C1 segment of cervical spinal cord (tissue), 14 donors: ENCODE measurements around the gene OSGEP.

ENCODE experiments used
- DNase-seq, 14 donors: peaks; one replicate each; lab custom pipeline; 2025; lab: John Stamatoyannopoulos, UW

Gene OSGEP

DNA sequence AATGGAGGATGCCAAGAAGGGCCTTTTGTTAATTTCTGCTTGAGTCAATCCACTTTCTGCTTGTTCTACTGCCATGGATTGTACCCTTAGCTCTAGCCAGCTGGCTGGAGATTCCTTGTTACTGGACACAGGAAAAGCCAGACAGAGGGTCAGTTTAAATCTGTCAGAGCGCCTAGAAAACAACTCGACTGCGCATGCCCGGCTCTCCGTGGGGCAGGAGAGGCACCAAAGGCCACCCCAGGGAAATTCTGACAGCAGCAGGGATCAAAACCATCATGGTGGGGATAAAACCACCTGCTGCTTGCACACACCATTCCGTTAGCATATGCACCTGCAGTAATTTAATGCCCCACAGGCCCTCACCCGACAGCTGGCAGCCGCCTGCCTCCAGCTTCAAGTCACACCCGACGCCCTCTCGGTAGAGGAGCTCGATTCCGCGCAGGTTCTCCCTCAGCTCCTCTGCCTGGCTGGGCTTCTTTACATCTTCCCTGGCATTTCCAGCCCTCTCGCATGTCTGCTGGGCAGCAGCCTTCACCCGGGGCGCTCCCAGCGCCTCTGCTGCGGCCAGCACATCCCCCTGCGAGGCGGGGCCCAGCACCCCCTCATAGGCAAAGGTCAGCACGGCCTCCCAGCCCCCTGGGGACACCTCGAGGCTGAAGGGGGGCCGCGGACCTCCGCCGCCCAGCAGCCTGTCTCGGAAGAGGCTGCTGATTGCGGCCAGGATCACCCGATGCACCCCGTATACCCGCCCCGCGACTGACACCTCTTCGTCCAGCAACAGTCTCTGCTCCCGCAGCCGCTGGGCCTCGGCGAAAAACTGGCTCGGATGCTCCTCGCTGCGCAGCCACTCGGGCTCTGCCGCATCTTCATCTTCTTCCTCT, 19.7 kb downstream of the OSGEP start:
- peak; percentile 14 to 99 (median 70) for DNase-seq

DNA sequence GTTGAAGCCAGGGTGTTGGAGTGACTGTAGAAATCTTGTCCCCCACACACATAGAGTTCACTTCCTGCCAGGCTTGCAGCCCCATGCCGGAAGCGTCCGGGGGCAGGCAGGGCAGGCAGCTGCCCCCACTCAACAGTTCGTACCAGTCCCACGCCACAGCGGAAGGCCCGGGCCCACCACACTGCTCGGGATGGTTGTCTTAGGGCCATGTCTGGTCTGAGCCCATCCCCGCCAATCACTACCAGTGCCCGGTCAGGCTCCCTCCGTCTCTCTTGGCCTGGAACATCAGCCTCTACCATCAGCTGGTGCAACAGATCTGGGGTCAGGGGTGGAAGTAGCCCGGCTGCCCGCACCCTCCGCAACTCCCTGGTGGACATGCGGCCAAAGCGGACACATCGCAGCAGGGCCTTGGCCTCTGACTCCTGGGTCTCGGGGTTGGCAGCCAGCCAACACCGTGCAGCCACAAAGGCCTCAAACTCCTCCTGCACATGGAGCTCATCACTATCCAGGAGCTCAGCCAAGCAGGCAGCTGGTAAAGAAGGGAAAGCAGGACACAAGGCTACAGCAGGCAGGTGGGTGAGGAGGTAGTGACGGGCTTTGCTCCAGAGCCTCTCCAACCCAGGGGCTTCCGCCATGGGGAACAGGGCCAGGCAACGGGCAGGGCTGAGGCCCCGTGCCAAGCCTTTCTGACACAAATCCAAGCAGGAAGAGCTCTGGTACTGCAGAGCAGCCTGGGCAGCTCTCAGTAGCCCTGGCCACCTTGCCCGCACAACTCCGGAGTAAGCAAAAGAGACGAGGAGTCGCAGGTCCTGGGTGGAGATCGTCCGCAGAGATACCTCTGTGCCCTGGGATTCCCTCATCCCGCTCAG, 24.6 kb downstream of the OSGEP start:
- DNase-seq: peak in 10 of 14 donors; percentile 4 to 99 (median 33)

DNA sequence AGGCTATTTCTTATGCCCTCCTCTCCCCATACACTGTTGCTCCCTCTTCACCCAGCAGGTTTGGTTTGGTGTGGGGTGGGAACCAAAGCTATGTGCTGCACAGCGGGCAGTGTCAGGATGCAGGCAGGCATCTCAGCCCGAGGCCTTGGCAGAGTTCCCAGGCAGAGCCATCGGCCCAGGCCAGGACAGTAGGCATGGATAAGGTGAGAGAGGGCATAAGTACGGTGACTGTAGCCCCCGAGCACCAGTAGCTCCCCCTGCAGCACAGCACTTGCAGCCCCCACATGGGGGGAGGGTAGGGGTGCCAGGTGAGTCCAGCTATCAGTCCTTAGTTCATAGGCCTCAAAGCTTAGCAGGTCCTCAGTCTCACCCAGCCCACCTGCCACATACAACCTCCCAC, 25.8 kb downstream of the OSGEP start:
- DNase-seq: peak in 3 of 14 donors; percentile 5 to 52 (median 28)

DNA sequence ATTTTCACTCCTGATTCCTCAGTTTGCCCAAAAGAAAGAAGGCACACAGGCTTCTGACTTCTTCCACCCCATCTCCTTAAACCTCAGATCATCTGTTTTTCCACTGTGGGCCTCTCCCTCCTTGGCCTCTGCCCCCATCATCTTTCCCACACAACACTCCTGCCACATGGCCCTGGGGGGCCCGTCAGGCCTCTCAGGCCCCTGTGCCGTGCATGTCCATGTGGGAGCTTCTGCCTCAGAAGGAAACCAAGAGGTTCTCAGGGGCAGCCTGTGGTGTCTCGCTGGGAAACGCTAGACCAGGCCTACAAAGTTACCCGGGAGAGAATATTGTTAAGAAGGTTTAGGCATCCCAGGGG, 26.6 kb downstream of the OSGEP start:
- no peak for DNase-seq

DNA sequence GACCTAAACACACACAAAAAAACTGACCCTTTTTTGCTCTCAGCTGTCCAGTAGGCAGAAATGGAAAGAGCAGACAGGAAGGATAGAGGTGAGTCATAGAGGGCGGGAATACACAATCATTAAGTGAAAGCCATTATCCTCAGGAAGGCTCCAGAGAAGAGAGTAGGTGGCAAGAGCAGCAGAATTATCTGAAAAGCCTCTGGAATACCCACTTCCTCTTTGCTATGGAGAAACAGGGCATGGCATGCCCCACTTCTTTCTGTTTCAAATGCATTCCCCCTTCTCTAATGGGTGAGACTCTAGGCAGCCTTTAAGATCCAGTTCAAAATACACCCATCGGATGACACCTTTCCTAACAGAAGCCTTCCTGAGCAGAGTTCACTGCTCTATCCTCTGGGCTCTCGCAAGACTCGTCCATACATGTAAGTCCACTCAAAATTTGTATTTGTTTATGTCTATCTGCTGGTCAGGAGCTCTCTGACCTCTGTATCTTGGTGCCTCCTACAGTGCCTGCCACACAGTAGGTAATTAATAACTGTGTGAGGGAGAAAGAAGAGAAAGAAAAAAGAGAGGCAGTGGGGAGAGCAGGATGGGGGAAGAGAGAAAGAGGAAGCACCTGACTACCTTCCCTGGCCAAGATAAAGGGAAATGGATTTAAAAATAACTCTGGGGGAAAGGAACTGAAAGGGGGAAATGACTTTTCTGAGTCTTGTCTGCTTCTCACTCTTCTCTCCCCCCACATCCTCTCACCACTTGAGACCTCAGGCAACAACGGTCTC, 27.2 kb downstream of the OSGEP start:
- peak in 1 of 14 donors; percentile 14 for DNase-seq

DNA sequence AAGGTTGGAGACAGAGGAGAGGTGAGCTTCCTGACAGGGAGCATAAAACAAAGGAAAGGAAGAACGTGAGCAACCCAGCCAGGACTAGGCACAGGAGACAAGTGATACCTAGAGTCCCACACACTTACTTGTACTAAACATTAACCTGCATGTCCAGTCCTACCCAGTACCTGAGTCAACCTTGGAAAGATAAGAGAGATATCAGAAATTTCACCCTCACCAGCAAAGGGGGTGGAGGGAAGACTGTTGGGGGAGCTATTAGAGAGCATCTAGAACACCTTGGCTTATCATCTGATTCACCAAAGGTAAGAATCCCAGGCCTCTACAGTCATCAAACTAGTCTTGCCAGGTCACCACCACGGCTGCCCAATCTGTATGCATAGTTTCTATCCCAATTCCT, 29.8 kb downstream of the OSGEP start:
- DNase-seq: no peak

DNA sequence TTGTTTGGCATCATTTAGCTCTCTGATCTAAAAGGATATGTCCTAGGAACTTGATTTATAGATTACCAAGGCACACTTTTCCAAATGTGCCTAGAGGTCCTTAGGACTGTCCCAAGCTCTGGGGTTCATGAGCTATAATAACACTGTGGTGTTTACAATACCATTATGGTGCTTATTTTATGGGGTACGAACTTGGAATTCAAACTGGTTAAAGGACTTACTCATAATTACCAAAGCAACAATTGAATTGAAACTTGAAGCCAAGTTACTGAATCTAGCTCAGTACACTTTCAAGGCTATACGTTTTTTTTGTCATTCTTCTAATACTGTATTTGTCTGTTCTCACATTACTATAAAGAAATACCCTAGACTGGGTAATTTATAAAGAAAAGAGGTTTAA, 31.7 kb downstream of the OSGEP start:
- no peak for DNase-seq

DNA sequence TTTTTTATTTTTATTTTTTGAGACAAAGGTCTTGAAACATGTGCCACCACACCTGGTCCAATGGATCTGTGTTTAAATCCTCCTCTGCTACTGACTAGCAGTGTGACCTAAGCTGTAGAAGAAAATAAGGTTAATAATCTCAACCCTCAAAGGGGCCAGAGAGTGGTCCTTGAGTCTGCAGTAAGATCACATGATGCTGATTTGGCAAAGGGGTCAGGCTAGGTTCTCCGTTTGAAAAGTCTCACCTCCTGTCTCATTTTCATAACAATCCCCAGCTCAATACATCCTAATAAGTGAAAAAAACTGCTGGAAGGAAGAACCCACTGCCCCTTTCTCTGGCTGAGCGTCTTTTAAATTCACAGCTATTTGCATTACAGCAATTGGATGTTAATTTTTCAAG, 33.3 kb downstream of the OSGEP start:
- DNase-seq: no peak

DNA sequence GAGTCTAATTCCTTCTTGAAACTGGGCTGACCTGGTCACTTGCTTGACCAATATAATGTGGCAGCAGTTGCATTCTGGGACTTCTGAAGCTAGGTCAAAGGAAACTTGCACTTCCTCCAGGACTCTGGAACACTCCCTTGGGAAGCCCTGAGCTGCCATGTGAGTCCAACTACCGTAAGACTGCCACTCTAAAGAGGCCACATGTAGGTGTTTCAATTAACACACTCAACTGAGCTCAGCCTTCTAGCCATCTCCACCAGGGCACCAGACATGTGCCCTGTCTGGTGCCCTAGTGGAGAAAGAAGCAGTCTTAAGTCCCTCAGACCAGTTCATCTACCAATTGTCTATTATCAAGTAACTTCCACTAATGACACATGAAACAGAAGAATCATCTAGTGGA, 35.2 kb downstream of the OSGEP start:
- no peak for DNase-seq

DNA sequence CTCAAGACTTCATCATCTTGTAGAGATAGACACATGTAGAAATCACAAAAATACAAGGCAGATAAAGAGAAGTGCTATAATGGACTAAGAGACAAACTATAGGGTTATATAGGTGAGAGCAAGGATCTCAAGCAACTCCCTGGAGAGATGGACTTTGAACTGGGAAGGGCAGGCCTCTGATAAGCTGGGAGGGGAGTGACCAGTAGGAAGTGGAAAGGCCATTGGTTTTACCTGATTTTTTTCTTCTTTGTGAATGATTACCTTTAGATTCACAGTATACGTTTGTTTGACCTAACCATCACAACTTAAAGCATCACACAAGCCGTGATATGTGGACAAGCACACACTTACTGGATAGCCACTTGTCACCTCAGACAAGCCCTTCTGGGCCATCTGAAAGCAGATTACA, 36.1 kb downstream of the OSGEP start:
- DNase-seq: no peak

DNA sequence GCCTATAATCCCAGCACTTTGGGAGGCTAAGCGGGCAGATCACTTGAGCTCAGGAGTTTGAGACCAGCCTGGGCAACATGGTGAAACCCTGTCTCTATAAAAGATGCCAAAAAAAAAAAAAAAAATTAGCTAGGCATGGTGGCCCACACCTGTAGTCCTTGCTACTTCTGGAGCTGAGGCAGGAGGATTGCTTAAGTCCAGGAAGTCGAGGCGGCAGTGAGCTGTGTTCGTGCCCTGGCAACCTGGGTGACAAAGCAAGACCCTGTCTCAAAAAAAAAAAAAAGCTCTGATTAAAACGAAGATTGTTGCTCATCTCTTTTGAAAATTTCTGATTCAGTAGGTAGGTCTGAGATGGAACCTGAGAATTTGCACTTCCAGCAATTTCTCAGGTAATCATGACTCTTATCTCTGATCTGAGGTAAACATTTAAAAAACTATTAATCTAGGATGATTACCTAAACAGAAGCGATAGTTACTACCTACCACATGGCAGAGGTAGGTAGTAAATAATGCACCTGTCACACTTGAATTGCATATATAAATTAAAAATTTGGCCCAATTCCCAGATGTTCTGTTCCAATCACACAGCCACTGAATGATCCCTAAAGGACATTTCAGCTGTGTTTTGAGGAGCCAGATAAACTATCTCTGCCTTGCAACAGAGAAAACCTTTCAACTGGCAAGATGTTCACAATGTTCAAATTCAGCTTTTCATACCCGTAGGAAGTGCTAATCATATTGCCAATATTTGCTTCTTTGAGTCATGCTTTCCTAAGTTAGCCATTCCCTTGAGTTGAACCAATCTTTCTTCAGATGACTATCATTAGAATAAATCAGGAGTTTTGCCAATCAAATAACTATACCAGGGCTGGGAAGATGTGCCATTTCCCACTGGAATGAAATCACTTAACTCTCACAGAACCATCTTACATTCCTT, 37.1 kb downstream of the OSGEP start:
- no peak for DNase-seq

DNA sequence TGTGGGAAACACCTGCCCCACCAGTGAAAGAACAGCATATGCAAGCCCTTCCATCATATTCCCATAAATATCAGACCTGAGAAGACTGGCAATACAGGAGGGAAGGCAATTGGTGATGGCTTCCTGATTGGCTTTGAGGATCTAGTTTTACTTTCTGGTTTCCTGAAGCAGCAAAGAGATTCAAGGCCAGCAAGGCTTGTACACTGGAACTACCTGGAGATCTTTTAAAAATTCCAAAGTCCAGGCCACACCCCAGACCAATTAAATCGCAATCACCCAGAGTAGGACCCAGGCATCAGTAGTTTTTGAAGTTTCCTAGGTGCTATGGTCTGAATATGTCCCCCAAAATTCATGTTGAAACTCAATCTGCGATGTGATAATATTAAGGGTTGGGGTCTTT, 38.4 kb downstream of the OSGEP start:
- DNase-seq: no peak

DNA sequence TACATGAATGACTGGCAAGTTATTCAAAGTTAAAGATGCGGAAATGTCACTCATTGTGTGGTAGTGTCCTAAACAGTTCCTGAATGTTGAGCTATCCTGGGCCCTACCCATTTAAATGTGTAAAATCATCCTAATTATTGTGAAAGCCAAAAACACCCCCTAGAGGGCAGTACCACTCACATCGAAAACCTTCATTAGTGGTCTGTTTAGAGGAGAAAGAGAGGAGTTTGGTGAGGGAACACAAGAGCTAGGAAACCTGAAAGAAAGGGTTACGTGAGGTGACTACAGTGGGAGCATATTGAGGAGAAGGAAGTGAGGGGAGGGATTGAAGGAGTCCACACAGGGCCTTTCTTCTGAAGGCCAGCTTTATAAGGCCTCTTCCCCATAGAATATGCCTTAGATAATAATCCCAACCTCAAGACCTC, 38.8 kb downstream of the OSGEP start:
- DNase-seq: peak in 2 of 14 donors; percentile 36 to 53

DNA sequence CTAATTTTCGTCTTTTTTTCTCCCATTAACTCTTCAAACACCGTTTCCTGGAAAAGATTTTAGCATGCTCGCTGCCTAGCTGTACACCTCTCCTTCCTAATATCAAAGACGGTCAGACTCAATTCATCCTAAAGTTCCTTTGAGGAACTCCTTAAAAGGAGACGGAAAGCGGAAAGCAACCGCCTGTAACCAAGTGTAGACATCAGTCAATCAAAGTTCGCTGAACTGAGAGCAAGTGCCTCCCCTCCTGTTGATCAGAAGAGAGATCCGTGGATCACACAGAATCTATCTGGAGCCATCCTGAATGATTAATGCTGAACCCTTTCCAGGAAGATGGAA, 40.9 kb downstream of the OSGEP start:
- peak in 1 of 14 donors; percentile 12 for DNase-seq

DNA sequence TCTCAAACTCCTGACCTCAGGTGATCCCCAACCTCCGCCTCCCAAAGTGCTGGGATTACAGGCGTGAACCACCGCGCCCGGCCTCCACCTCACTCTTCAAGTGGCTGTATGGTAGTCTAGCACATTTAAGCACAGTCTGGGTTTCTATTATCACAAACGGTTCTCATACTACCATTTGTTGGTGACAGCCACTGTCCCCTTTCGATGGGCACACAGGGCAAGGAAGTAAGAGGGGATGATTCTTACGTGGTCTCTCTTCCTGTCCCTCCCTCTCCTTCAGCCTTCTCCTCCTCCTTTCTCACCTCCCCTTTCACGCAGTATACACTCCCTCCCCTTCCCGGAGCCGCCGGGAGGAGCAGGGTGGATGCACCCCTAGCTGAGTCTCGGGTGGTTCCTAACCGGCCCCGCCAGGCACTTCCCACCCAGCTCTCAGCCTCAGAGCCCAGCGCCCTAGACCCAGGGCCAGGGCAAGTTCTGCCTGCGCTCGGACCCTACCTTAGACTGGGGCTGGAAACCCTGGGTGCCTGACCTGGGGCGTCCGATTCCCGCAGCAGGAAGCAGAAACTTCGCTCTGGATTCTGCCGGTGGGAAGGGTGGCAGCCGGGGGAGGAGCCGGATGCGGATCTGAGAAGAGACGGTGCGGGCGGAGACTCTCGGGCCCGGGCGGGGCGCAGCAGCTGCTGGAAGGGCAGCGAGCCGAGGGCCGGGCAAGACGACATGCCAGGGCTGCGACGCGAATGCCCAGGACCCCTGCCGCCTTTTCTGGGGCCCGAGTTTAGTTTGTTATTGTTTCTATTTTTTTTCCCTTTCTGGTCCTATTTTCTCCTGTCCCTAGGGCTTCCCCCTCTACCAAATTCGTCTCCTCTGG, 41.5 kb downstream of the OSGEP start, which contains the start of gene TEP1:
Gene TEP1, minus strand, starts transcription at position 626 of the 868 bp plus-strand sequence. CDS start 5,062 bp downstream, outside the sequence.
- peak in 13 of 14 donors; percentile 24 to 83 (median 73) for DNase-seq

DNA sequence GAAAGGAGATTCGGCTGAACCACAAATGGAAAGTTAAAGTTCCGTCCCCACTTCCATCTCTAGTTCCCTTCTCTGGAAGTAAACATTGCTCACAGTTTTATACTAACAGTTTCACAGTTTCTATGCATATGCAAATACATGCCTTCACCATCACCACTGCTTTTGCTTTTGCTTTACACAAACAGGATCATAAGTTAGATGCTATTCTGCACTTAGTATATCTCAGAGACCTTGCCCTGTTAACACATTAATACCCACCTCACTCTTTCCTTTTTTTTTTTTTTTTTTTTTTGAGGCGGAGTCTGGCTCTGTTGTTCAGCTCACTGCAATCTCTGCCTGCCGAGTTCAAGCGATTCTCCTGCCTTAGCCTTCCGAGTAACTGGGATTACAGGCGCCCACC, 42.2 kb downstream of the OSGEP start:
- no peak for DNase-seq

DNA sequence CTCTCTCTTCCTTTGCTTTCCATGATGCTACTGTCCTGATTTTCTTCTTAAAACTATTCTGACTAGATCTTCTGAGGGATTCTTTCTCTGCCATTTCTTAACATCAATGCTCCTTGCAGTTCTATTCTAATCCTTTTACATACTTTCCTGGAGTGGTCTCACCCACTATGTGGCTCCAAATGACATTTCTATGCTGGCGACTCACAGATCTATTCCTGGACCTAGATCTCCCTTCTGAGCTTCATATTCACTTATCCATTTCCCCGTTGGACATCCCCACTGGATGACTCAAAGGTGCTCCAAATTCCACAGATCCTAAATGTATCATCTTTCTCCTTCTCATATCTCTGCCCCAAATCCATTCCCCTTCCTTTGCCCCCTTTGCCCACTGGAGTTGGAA, 45.4 kb downstream of the OSGEP start:
- no peak for DNase-seq

DNA sequence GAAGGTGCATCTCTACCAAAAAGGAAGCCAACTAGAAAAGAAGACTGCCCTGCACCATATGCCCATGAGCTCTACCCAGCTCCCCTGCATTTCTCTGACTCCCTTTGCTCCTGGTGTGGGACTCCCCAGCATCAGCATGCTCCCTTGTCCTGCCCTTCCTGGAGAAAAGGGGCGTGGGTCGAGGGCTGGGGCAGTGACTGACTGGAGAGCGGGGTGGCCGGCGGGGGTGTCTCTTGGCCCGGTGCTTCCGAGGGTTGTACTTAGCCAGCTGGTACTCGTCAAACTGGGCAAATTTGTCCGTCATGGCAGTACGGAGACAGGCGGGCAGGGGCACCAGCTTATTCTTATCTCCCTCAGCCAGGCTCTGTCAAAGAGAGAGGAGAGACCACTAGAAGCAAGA, 51.1 kb downstream of the OSGEP start:
- DNase-seq: no peak

DNA sequence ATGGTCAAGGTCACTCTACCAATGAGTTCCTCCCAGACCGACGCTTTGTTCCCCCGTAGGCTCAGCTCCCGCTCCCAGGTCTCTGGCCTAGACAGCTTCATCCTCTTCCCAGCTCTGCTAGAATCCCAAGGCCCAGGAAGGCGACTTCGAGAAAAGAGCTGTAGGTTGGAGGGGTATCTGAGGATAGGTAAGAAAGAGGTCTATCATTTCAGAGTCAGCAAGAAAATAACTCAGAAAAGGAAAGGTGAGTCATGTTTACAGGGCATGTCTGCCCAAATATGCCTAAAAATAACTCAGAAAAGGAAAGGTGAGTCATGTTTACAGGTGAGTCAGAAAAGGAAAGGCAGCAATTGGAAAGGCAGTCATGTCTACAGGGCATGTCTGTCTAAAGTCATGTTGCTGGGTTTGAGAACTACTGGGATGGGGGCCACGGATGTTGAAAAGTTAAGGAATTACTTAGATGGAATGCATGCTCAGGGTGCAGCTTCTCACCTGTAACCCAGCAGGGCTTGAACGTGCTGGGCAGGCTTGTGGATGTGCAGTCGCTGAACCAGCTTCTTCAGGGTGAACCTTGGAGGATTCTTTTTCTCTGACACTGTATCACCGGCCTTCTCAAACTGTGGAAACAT, 53.5 kb downstream of the OSGEP start:
- no peak for DNase-seq
